Stimulated activated CD4-positive, alpha-beta T cell treated with anti-CD3 and anti-CD28 coated beads, Interleukin-15, amount 100 ng/mL, for 1 hour (primary cell): Measurements from ENCODE around the gene MVB12B.

ENCODE experiments used
- DNase-seq, 2 donors: peaks; one replicate each; pipeline ENCODE4 v3.0.0-alpha.2; 2020; ENCODE audit warnings: low read depth in 1 of 2, low spot score in 1 of 2

MVB12B gene

DNA sequence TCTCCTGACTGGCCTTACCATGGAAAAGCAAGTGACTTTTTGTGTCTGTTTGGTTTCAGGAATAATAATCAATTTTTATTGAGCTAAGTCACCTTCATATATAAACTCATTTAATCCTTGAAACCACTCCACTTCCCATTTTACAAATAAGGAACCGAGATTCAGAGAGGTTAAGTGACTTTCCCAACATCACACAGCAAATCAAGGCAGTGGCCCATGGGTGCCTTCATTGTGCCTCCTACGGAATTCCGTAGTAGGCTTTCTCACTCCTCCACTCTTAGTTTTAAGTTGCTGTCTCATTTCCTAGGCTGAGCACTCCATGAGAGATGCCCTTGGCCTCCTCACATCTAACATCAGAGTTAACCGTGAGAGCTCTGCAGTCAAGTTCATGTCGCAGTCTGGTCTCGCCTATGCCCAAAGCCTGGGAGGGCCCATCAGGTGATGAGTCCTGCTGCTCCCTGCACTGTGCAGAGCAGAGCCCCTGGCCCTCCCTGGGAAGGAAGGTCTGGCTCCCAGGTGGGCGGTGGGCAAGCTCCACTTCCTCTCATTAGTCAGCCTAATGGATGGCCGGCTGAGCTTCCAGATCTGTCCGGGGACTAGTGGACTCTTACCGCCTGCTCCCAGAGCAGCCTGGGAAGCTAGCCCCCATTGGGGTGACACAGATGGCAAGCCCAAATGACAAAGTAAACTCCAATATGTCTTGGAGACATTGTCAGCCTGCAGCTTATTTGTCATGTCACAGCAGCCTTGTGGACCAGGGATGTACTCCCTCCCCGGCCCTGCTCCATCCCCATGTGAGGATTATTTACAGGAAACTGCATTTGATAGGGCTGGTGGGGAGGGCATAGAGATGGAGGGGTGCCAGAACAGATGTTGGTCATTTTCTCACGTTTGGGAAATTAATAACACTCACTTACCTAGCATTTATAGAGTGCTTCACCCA is 123.4 kb downstream of the MVB12B start:
- DNase-seq, result no peak

DNA sequence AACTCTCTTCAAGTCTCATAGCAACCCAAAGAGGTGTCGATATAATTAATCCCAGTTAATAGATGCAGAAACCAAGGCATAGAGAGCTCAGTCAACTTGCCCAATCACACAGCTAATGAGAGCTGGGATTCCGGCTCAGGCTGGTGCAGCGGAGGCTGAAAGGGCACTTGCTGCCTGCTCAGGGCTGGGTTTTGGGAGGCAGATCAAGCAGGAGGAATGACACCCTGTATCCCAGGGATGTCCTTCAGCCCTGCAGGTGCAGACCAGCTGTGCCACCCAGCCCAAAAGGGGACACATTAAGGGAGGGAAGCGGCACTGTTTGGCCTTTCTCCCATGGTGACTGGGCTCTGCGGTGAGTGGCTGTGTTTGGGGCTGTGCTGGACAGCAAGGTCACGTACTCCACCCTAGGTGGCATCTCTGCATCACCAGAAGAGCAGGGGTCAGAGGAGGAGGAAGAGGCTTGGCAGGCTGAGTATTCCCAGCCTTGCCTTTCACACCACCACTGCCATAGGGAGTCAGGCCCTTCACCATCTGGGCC is 124.1 kb downstream of the MVB12B start:
- no peak for DNase-seq

DNA sequence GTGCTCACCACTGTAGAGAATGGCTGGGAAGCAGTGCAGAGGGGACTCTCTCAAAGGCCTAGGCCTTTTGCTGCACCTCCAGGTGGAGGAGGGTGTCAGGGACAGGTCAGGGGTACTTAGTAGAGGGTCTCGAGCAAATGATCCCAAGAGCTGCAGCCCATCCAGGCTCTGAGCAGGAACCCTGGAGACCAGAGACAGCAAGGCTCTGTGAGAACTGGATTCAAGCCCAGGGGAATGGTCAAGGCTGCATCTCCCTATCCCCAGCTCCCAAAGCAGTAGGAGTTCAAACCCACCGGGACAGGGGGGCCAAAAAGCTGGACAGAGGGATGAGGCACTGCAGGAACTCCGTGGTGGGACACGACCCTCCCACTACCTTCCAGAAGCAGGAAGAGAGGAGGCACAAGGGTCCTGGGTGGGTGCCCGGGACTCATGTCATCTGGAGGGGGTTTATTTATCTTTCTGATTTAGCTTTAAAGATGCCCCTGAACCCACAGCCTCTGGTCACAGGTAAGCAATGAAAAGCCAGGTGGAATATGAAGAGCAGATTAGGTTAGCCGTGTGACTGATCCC is 124.8 kb downstream of the MVB12B start:
- DNase-seq, result no peak

DNA sequence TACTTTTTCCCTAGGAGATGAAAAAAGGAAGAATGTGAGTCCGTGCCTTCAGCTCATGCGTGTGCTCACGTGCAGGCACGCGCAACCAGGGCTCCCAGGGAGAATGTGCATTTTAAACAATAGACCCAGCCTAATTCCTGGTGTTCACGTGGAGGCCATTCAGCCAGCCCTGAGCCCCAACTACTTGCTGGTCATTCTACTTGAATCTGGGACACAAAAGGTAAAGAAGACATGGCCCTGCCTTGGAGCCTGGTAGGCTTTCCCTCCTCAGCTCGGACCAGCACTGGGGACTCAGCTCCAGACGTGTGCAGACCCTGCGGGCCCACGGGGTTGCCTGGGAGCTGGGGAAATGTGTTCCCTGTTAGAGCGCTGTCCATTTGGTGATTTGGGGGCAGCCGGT is 125.5 kb downstream of the MVB12B start:
- no peak for DNase-seq

DNA sequence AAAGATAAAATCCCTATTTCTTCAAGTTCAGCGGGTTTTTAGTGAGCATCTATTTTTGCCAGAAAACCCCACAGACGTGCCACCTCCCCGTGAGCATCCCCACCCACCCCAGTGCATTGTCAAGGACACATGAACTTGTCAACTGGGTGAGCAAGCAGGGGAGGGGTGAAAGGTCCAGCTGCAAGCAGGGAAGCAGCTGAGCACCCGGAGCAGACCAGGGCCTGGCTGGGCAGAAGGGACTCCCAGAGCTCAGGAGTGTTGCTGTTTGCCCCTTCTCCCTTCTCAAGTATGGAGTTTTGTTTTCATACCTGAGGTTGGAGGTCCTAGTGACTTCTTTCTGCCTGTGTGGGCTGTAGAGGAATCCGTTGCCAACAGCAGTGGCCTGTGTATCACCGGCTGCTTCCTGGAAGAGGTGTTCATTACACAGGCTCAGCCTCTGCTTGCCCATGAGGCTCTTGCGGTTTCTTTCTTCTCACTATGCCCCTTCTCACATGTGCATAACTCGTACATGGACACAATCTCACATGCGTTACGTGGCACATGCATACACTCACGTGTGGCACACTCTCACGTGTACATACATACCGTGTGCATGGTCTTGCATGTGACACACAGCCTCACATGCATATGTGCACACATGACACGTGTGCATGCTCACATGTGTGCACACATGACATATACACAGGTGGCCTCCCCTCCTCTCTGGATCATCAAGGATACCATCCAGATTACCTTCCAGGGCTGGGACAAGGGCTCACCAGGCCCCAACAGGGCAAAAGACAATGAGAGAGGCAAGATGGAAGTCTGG is 126.7 kb downstream of the MVB12B start:
- DNase-seq, result no peak

DNA sequence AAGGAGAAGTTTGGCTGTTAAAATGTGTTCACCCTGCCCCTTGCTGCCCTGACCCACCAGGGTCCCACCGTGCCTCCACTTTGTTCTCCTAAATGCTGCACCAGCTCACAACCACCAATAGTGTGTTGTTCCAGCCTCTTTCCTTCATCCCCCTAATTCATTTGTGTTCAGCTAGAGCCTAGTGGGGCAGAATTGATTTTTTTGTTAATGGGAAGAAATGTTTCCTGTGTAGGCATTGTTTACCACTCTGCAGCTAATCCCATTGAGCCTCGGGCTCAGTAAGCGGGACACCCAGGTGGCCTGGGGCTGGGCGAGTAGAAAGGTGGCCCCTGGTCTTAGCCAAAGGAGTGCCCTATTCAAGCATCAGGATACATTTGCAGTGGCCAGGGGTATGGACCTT is 127.6 kb downstream of the MVB12B start:
- no peak for DNase-seq

DNA sequence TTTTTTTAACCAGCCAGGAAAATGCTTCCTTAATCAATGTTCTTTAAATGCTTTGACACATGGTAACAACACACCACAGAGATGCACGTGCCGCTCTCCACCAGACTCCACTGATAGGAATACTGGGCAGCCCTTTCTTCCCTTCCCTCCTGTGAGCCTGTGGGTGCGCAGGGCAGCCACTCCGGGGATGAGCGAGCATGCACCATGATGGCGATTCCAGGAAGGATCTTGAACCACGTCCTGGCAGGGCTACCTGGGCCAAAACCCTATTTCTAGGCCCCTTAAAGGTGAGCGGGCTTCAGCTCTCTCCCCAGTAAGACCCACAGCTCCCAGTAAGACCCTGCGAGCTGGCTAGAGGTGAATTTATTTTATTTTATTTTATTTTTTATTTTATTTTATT is 128.2 kb downstream of the MVB12B start:
- DNase-seq, result no peak

DNA sequence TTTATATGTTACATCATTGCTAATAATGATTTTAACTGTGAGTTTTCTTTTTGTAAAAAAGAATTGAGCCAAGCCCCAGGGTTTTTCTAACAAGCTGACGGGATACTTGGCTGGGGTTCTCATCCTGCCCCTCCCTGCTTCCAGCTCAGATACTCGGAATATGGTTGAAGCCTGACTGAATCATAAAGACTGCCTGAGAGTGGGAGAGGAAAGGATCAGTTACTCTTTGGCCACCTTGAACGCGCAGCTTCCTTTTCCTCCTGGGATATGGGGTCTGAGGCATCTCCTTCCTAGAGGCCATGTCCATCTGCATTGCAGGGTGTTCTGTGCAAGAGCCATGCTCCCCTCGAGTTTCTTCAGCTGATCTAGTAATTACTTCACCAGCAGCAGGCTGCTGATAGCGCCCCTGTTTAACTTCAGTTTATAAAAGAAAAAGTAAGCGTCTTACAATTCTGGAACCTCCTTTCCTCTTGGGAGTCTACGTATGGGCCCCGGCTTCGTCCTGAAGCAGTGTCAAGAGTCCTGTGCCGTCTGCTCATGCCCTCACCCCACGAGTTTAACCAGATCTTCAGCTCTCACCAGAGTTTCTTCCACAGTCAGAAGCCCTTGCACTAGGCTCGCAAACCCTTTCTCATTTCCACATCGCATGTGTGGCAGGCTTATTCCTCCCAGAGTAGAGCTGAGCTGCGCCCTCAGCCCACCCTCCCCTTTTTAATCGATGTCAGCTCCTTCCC is 130.0 kb downstream of the MVB12B start:
- no peak for DNase-seq

DNA sequence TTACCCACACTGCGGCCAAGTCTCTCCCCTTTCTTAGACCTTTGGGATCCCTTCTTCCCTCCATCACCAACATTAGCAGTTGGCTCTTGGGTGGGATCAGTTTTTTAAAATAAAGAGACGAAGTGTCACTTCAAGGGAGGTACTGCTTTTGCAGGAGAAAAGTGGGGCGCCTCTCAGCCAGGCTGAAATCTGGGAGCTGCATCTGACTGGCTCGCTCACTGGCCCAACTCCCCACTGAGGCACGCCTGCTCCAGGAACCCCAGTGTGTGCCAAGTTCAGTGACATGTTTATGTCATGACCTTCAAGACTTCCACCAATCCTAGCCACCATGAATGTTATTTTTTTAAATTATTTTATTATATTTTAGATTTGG is 130.5 kb downstream of the MVB12B start:
- DNase-seq, result no peak

DNA sequence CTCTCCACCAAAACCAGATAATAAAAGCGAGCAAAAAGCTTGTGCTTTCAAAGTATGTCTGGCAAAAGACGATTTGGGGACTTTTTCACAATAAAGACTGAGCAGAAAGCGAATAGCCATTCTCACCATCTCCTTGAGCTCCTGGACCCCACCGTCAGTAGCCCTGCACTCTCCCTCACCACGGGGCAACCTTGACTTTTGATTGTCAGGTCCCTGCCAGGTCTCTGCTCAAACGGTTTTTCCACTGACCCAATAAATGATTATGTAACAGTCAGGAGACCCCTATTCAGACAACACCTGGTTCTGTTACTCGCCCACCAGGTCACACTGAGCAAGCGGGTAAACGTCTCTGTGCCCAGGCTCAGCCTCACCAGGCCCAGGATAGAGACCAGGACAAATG is 131.3 kb downstream of the MVB12B start:
- no peak for DNase-seq

DNA sequence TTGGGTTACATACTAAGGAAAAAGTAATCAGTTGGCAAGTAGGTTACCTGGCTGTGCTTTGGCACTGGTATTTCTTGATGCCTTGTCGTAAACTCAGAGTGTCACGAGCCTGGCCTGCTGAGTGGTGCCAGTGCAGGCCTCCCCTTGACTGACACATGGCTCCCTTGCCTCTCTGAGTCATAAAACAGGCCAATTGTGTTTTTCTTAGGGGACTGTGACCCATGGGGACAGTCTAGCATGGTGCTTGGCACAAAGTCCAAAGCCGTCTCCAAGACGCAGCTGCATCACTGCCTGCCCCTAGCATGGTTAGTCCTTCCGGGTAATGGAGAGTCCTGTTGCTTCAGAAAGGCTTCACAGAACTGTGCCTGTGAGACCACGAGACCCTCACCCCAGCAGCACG is 132.5 kb downstream of the MVB12B start:
- DNase-seq, result no peak

DNA sequence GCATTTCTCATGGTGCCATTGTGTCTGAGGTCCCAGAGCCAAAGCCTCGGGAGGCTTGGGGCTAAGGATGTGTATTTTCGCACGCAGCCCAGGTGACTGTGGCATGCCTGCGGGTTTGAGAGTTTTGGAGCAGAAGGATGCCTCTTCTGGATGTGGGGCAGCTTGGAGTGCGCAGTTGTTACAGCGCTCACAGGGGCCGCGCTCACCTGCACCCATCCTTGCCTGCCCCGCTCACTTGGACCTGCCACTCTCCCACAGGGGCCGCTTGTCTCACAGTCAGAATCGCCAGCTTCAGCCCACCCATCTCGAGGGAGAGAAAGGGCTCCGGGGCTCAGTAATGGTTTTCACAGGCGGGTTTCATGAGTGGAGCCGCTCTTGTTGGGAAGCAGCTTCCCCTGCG is 132.9 kb downstream of the MVB12B start:
- no peak for DNase-seq

DNA sequence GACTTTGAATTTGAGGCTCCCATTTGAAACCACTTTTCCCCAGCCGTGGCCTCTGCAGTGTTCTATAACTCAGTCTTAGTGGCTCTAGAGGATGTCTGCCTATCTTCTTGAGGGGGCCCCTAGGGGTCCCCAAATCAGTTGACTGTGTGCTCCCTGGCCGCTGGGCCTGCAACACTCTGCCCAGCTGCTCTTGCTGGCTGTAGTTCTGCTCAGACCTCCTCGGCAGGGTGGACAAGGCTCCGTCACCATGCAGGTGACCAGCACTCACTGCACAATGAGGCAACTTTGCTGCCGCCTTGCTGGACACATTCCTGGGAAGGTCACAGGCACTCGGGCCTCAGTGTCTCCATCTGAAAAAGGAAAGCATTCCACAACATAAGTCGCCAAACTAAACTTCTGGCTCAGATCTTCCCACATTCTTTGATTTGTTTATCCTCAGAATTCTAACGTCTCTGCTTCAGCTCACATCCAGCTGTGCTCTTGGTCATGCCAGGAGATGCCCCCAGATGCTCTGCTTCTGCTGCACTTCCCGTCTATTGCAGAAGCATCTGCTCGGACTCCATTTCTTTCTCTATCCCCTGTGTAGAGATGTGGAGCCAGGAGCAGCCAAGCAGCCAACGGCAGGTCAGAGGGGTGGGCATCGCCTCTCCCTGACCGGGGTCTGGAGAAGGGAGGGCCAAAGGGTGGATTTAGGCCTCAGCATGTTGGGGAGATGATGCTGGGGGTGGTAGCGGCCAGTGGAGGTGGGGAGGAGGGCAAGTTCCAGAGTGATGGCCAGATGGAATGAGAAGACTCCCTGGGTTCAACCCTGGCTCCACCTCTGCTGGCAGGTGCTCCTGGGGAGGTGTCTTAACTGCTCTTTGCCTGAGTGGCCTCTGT is 133.6 kb downstream of the MVB12B start:
- DNase-seq, result no peak

DNA sequence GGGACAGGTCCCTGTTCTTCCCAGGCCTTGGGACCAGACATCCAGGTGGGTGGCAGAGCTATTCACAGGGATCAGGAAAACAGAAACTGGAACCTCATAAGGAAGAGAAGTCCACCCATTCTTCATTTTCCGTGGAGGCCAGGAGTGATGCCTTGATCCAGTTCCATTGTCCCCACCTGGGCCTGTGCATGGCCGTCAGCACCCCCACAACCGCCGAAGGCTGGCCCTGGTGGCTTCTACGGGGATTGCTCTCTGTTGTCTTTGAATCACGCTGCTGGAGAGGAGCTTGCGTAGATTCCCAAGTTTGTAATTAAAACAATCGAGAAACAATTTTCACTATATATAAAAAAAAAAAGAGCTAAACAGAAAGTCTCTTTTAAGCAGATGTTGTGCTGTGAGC is 134.4 kb downstream of the MVB12B start:
- no peak for DNase-seq

DNA sequence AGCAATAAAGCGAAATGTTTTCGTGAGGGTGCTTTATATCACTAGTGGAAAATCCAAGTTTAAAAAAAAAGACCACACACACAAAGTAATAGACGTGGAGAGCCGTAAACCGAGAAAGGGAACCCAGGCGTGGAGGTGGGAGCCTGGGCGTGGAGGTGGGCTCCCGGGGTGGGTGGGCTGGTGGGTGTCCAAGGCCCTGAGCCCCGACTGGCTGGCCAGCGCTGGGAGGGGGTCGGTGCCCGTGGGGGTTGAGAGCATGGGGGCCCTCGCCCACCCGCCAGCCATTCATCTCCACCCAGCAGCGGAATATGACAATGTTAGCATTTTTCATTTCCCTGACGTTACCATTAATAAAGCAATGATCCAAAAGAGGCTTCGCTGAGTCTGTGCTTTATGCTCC is 135.0 kb downstream of the MVB12B start:
- DNase-seq, result no peak

DNA sequence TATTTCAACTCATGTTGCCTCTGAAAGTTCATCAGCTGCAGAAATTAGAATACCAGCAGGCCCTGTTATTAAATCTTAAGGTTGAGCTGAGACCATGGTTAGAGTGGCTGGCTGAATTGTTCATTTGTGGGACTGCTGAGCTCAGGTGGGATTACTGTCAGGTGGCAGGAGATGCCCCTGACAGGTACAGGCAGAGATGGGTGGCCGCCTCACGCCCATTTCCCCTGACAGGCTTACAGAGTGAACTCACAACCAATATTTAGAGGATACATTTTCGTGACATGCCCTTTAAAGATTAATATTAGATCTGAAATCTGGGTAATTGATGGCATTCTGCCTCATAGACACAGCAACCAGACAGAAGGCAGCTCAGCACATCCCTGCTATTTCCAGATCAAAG is 136.0 kb downstream of the MVB12B start:
- no peak for DNase-seq

DNA sequence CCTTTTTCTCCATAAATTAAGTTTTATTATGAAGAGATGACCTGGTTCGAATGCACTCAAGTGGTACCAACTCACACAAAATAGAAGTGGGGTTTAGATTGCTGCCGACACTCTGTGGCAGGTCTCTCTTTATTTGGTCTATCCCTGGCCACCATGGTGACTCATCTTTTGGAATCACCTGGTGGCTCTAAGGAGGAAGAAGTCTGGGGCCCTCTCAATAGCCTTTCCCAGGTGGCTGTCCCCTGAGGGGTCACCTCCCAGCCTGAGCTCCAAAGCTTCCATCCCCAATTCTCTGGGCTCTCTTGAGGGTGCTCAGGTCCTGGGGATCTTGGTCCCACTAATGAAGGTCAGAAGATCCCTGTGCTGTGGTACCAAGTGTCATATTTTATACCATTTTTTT is 136.8 kb downstream of the MVB12B start:
- no peak for DNase-seq

DNA sequence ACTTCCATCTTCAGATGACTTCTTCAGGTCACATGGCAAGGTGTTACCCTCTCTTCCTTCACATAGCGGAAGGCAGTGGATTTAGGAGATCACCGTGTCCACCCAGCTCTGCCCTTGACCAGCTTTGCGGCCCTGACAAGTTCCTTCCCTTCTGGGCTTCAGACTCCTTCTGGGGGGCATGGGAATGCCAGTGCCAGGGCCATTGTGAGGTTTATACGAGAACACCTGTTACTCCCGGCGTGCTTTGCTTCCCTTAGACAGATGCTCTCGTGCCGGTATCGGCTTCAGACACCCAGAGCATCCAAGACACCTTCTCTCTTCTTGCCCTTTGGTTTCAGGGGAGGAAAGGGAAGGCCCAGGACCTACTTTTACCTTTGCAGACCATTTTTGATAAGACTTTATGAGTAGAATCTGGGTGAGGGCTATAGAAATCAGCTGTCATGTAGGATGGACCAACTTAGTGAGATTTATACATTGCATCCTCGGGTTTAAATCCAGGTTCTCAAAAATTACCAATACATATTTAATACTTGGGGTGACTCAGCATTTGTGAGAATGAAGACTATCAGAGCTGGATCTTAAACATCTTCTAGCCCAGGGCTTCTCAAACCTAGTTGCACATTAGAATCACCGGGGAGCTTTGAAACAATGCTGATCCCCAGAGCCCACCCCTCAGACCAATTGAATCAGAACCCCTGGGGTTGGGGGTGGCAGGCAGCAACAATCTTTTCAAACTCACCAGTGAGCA is 138.2 kb downstream of the MVB12B start:
- no peak for DNase-seq

DNA sequence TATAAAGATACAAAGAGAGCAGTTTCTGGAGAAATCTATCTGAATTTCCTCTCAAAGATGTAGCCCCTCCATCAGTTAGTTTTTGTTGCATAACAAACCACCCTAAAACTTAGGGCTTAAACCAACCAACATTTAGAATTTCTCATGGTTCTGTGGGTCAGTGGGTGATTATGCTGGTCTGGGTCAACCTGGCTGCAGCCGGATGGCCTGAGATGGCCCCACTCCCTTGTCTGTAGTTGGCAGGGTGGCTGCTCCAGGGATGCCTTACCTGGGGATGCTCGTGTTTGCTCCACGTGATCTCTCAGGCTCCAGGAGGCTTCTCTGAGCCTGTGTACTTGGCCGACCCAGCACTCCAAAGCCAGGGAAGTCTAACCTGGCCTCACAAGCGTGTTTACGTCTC is 139.3 kb downstream of the MVB12B start:
- DNase-seq, result no peak
